NCI-H460 (cell line): ENCODE results near the gene DMAP1. TPM values are rescaled to one million over a fixed set of nuclear protein-coding genes. Genes with fewer than 3 reads are reported as not detected.

Experiments used
- DNase-seq: peaks from one replicate; pipeline ENCODE4 v3.0.0-alpha.2; 2016; ENCODE audit warnings: low read depth; ENCODE audit errors: extremely low read depth
- total RNA-seq: library from RNA; depleted of rRNA; stranded (reverse); fragments of >200 nt; shearing (Covaris generic); gene quantifications from 2 replicates; pipeline ENCODE4 v1.2.3, GENCODE V29; 2014

Gene DMAP1
- total RNA-seq, 1 experiment from 2014 or later = 12.7 TPM

DNA sequence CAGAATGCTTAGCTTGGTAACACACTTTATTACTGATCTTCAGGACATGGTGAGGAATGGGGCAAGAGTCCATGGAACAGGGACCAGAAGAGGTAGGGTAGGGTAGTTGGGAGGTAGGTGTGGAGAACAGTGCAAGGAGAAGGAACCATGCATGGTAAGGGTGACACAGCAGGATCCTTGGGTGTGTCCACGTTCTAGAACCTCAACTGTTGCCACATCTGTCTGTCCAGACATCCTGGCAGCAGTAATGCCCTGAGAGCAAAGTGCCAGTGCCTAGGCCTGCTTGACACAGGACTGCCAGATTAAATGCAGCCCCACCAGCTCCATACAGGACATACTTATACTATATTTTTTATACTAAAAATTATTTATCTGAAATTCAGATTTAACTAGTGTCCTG lies 13.9 kb downstream of the DMAP1 start:
- DNase-seq = peak; percentile 51

- DNase-seq = no peak
Measured at GRCh38 chr1:44228218-44228617, 14.9 kb downstream of the DMAP1 start.

DNA sequence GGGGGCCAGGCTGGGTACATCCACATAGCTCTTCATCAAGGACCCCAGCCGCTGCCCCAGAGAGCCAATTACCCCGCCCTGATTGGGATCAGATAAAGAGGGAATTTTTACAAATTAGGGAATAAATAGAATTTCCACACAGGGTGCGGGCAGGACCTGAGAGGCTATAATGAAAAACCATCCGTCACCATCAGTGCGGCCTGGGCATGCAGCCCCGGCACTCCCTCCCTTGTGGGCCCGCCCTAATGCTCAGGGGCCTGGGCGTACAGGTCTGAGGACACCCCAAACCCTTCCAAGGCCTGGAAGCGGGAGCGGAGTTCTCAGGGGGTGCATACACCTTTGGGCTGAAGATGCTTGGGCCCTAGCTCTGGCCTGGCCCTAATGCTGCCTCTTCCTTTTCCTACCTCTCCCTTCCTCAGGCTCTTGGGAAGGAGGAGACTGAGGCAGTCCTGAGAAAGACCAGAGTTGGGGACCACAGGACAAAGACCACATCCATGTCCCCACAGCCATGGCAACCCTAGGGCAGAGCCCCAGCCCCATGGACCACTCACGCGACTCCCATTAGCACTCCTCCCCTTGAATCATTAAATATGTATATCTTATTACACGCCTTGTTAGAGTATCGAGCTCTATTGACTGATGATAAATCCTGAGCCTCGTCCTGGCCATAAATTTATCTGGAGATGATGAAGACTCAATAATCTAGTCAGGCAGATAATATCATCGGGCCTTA lies 16.3 kb downstream of the DMAP1 start:
- DNase-seq = no peak

DNA sequence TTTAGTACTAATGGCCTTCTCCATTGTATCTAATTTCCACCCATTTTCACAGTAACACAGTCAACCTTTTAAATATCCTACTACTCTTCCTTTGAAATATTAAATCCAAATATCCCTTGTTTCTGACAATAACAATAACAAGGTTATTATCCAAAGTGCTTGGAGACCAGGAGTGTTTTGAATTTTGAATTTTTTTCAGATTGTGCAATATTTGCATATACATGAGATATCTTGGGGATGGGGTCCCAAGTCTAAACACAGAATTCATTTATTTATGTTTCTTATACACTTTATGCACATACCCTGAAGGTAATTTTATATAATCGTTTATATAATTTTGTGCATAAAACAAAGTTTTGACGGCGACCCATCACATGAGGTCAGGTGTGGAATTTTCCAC lies 17.5 kb downstream of the DMAP1 start:
- no peak for DNase-seq

DNA sequence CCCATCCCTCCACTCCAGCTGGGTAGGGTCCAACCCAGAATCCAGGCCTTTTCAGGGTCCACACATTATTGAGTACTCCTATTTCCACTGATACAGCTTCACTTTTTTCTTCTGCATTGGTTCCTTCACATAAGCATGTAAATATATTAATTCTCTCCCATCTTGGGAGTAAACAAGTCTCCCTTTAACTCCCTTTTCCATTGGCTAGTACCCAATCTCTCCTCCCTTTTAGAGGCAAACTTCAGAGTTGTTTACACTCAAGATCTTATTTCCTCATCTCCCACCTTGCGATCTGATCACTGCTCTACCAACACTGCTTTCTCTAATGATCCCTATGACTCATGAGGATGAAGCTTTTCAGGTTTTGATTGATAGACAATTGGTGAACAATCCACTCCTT lies 20.3 kb downstream of the DMAP1 start:
- no peak for DNase-seq

GRCh38 chr1:44235808-44236207 lies 22.5 kb downstream of the DMAP1 start:
- no peak for DNase-seq

DNA sequence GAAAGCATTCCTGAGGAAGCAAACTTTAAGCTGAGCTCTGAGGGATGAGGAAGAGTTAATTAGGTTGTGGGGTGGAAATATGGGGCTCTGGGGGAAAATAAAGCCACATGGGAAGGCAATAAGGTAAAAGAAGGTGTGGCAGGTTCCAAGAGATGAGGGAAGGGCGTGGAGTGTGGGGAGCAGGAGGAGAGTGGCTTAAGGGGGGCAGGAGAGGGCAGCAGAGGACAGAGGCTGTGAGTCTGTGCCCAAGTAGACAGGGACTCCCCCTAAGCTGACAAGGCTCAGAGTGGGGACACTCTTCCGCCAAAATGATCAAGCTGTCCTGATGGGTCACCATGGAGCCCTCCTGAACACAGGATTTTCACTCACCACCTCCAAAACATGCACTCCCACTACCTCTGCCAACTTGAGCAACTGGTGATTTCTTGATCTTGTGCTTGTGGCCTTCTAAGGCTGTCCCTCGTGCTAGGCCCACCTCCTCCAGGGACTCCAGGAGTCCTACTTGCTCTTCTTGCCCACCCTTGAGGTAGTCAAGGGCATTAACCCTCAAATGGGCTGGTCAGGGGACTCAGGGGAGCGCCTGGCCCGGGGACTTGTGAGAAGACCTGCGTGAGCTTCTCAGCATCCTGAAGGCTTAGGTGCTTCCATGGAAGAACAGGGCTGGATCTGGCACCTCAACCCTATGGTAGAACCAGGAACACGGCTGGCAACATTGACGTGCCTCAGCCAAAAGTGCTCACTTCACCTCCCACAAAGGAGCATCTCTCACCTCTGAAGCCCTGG lies 23.4 kb downstream of the DMAP1 start:
- DNase-seq = no peak

DNA sequence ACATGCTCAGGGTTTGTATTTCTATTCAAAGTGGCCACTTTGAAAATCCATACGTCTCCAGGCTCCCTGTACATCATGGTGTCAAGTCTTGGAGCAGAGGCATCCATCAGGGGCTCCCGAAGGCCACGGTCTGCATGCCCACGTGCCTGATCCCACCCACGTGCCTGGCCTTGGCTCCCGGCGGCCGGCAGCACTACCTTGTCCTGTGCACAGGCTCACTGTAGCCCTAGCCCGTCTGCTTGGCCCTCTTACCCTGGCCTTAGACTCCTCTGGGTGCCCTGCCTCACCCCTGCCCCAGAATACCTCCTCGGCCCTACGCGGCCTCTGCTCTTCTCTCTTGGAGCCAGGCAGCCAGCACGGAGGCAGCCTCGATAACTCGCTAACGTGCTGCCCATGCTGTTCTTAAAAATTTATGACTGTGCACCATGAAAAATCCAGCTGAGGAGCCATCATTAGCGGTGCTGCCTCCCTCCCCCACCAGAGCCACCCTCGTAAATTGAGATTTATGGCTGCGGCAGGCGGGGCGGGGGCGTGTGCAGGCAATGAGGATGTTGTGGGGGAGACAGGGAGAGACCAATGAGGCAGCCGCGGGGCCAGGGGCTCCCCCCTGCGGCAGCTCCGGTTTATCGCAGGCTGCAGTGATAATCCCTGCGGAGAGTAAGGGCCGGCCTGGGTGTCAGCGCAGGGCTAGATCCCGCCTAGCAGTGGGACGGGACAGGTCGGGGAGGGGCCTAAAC lies 24.6 kb downstream of the DMAP1 start:
- DNase-seq = no peak

GRCh38 chr1:44238660-44239059 lies 25.4 kb downstream of the DMAP1 start:
- no peak for DNase-seq

GRCh38 chr1:44239331-44239960 lies 26.2 kb downstream of the DMAP1 start:
- DNase-seq = no peak

DNA sequence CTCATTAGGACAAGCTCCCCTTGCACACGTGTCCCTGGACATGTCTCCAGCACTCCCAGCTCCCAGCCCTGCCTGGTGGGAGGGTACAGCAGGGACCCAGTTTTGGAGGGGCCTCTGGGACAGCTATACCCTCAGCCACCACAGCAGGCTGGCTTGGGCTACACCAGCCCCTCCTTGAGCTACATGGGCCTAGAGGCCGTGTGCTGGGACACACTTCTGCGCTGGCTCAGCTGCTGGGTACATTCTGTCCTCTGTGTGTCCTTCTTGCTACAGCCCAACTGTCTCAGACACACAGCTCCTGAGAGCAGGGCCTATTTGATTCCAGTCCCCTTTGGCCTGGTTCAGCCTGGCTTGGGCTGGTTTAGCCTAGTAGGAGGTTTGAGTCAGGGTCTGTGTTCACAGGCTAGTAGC lies 26.7 kb downstream of the DMAP1 start:
- DNase-seq = no peak

- DNase-seq = no peak
Measured at GRCh38 chr1:44240802-44241671, 27.8 kb downstream of the DMAP1 start.

DNA sequence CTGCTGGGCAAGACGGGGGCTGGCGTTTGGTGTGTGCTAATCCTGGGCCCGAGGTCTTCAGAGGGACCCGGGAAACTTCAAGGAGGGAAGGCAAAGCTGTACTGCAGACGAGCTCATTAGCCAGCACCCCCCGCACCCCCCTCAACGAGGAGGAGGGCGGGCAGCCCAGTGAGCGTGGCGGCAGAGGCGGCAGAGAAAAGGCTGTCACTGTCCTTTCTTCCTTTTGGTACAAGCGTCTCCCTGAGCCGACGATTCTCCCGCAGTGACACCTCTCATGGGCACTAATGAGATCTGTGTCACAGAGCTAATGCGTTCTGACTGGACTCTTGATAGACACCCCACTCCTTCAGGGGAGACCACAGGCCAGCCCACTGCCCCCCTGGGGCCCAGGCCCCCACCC lies 29.5 kb downstream of the DMAP1 start:
- no peak for DNase-seq

DNA sequence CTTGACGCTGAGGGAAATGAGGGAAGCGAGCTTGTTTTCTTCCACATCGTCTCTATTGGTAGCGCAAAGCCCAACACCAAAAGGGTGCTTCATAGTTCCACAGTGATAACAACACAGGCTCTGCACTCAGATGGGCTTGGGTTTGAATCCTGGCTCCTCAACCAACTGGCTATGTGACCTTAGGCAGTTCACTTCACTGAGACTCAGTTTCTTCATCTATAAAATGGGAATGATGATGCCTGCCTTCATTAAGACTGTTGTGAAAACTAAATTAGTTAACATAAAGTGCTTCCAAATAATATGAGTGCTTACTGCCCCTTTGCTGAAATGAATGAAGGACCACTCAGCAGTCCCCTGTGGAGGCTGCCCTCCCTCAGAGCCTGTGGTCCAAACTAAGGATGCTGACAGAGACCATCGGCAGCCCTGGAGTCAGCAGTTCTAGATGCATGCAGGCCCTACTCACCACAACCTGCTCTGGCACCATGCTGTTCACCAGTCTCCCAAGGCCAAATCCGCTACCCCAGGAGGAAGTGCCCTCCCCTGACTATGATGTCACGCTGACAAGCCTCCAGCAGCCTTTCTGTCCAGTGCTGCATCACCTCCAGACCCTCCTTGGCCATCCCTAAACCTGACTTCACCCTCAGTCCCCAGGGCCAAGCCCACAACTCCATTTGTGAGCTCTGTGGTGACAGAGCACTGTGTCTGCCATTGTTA lies 30.7 kb downstream of the DMAP1 start:
- DNase-seq = no peak

DNA sequence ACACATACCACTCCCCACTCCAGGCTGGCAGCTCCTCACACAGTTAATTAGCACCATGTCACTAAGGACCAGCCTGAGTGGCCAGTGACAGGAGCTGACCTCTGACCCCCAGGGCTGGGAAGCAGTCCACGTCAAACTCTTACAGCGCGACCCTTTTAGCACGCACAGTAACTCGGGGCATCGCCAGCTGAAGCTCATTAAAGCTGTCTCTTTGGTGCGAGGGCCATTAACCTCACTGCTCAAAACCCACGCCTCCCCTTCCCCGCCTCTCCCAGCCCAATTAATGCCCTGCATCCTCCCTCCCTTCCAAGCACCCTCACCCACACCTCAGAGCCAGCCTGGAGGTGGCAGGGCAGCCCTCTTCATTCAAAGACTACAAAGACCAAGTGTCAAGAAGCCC lies 31.7 kb downstream of the DMAP1 start:
- DNase-seq = no peak

GRCh38 chr1:44246806-44247205 lies 33.5 kb downstream of the DMAP1 start:
- DNase-seq = no peak

DNA sequence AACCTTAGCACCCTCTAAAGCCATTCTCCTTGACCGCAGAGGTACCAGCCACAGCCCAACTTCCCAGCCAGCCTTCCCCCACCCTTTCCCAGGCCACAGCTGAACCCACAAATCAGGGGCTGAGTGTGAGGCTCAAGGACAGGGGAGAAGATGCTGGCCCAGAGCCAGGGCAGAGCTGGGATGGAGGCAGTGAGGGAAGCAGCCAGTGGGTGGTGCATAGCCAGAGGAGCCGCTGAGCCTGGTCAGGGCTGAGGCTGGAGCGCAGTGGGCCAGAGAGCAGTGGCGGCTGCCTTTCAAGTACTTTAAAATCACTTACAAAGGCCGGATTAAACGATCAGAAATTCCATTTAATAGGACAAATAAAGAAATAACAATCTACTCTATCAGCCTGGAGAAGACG lies 36.3 kb downstream of the DMAP1 start:
- DNase-seq = no peak

GRCh38 chr1:44250068-44250781 lies 37.0 kb downstream of the DMAP1 start:
- DNase-seq = no peak

- no peak for DNase-seq
Measured at GRCh38 chr1:44251486-44251885, 38.2 kb downstream of the DMAP1 start.
